Measurements from ENCODE around the gene C19orf53. TPM values are rescaled to one million over a fixed set of nuclear protein-coding genes. Genes with fewer than 3 reads are reported as not detected.
A peak's percentile ranks its signal among the peaks of the same experiment; 100 is the strongest.

Gene C19orf53
- total and polyA plus RNA-seq, 2 of the 13 experiments (the other 11 are each of a cell fraction or from before 2014, with no cell fraction given), result 129 to 130 TPM

DNA sequence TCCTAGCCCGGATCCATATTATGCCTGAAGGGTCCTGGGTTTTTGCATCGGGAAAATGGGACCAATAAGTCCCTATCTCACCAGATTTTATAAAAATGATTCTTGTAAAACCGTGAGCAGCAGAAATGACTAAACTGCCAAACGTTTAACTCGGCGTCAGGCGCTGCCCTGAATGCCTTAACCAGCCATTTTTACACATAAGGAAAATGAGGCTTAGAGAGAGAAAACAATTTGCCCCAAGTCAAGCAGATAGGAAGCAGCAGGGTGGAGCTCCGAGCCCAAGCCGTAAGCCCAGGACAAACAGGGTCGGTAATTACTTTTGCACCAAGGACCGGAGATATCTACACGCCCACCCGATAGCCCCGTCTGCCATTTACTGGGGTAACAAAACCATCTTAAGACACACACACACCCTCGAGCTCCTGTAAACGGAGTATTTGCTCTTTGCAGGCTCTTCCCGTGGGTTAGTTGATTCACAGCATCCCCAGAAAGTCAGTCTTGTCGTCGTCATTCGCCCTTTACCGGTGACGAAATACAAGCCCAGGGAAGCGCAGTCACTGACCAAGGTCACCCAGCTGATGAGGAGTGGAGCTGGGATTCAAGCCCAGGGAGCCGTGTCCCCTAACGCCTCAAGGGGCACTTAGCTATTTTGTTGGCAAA is 26.0 kb upstream of the C19orf53 start (continued):
- TF ChIP-seq ARNT2 (CRISPR knock-in tag; IDR thresholded peaks at IDR 0.05; ENCODE audit: low read depth) (no peak), ZNF75D (CRISPR knock-in tag; IDR thresholded peaks at IDR 0.05; ENCODE audit: borderline replicate concordance) (no peak), SAP130 (CRISPR knock-in tag; IDR thresholded peaks at IDR 0.05; ENCODE audit: low read depth) (peak; percentile 34; the same call in 1 of the 2 replicates), MEF2D (CRISPR knock-in tag; IDR thresholded peaks at IDR 0.05) (0 out of 2 replicates have a peak, but pooled peaks have one; percentile 9), KMT2A (CRISPR knock-in tag; IDR thresholded peaks at IDR 0.05) (no peak), ZNF670 (CRISPR knock-in tag; IDR thresholded peaks at IDR 0.05; ENCODE audit: borderline replicate concordance) (peak; percentile 18; the same call in 1 of the 2 replicates), ZNF775 (CRISPR knock-in tag; IDR thresholded peaks at IDR 0.05; ENCODE audit: borderline replicate concordance) (no peak), RBM22 (optimal IDR thresholded peaks at IDR 0.05; ENCODE audit: low read length) (peak; percentile 38), MTA1 (CRISPR knock-in tag; IDR thresholded peaks at IDR 0.05; ENCODE audit: borderline replicate concordance) (no peak), ZNF256 (CRISPR knock-in tag; conservative IDR thresholded peaks at IDR 0.05) (no peak), KLF11 (CRISPR knock-in tag; IDR thresholded peaks at IDR 0.05) (no peak), ZNF350 (CRISPR knock-in tag; IDR thresholded peaks at IDR 0.05; ENCODE audit: borderline replicate concordance, low read depth) (0 out of 2 replicates have a peak, but pooled peaks have one; percentile 57), RBM39 (IDR thresholded peaks at IDR 0.05; ENCODE audit: low read depth, low read length, poor library complexity, severe bottlenecking) (no peak), SRSF1 (optimal IDR thresholded peaks at IDR 0.05; ENCODE audit: low read depth, low read length) (no peak)
- TF ChIP-seq, protein P1, sequence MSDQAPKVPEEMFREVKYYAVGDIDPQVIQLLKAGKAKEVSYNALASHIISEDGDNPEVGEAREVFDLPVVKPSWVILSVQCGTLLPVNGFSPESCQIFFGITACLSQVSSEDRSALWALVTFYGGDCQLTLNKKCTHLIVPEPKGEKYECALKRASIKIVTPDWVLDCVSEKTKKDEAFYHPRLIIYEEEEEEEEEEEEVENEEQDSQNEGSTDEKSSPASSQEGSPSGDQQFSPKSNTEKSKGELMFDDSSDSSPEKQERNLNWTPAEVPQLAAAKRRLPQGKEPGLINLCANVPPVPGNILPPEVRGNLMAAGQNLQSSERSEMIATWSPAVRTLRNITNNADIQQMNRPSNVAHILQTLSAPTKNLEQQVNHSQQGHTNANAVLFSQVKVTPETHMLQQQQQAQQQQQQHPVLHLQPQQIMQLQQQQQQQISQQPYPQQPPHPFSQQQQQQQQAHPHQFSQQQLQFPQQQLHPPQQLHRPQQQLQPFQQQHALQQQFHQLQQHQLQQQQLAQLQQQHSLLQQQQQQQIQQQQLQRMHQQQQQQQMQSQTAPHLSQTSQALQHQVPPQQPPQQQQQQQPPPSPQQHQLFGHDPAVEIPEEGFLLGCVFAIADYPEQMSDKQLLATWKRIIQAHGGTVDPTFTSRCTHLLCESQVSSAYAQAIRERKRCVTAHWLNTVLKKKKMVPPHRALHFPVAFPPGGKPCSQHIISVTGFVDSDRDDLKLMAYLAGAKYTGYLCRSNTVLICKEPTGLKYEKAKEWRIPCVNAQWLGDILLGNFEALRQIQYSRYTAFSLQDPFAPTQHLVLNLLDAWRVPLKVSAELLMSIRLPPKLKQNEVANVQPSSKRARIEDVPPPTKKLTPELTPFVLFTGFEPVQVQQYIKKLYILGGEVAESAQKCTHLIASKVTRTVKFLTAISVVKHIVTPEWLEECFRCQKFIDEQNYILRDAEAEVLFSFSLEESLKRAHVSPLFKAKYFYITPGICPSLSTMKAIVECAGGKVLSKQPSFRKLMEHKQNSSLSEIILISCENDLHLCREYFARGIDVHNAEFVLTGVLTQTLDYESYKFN (CRISPR knock-in tag; conservative IDR thresholded peaks at IDR 0.05), result no peak
- TF ChIP-seq, protein P2, sequence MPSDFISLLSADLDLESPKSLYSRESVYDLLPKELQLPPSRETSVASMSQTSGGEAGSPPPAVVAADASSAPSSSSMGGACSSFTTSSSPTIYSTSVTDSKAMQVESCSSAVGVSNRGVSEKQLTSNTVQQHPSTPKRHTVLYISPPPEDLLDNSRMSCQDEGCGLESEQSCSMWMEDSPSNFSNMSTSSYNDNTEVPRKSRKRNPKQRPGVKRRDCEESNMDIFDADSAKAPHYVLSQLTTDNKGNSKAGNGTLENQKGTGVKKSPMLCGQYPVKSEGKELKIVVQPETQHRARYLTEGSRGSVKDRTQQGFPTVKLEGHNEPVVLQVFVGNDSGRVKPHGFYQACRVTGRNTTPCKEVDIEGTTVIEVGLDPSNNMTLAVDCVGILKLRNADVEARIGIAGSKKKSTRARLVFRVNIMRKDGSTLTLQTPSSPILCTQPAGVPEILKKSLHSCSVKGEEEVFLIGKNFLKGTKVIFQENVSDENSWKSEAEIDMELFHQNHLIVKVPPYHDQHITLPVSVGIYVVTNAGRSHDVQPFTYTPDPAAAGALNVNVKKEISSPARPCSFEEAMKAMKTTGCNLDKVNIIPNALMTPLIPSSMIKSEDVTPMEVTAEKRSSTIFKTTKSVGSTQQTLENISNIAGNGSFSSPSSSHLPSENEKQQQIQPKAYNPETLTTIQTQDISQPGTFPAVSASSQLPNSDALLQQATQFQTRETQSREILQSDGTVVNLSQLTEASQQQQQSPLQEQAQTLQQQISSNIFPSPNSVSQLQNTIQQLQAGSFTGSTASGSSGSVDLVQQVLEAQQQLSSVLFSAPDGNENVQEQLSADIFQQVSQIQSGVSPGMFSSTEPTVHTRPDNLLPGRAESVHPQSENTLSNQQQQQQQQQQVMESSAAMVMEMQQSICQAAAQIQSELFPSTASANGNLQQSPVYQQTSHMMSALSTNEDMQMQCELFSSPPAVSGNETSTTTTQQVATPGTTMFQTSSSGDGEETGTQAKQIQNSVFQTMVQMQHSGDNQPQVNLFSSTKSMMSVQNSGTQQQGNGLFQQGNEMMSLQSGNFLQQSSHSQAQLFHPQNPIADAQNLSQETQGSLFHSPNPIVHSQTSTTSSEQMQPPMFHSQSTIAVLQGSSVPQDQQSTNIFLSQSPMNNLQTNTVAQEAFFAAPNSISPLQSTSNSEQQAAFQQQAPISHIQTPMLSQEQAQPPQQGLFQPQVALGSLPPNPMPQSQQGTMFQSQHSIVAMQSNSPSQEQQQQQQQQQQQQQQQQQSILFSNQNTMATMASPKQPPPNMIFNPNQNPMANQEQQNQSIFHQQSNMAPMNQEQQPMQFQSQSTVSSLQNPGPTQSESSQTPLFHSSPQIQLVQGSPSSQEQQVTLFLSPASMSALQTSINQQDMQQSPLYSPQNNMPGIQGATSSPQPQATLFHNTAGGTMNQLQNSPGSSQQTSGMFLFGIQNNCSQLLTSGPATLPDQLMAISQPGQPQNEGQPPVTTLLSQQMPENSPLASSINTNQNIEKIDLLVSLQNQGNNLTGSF (CRISPR knock-in tag; IDR thresholded peaks at IDR 0.05), result no peak
- TF ChIP-seq, protein P3, sequence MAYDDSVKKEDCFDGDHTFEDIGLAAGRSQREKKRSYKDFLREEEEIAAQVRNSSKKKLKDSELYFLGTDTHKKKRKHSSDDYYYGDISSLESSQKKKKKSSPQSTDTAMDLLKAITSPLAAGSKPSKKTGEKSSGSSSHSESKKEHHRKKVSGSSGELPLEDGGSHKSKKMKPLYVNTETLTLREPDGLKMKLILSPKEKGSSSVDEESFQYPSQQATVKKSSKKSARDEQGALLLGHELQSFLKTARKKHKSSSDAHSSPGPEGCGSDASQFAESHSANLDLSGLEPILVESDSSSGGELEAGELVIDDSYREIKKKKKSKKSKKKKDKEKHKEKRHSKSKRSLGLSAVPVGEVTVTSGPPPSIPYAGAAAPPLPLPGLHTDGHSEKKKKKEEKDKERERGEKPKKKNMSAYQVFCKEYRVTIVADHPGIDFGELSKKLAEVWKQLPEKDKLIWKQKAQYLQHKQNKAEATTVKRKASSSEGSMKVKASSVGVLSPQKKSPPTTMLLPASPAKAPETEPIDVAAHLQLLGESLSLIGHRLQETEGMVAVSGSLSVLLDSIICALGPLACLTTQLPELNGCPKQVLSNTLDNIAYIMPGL (CRISPR knock-in tag; IDR thresholded peaks at IDR 0.05; ENCODE audit: borderline replicate concordance in 1 of 2, low read depth in 1 of 2), result no peak; a peak in 1 of 4 replicates

Data from HepG2 (cell line).